Endothelial cell (in vitro differentiated cells): ENCODE measurements around the gene VWA8. TPM values are rescaled to one million over a fixed set of nuclear protein-coding genes. Genes with fewer than 3 reads are reported as not detected.

Experiments
- DNase-seq: peaks from one replicate; pipeline ENCODE4 v3.0.0; 2021; ENCODE audit warnings: low spot score
- H3K27ac Mint-ChIP-seq: one replicate; pipeline ENCODE4 v1.8.0; 2021; ENCODE audit warnings: mixed read lengths, inconsistent platforms; ENCODE audit not compliant: unreplicated experiment
- H3K27me3 Mint-ChIP-seq: one replicate; pipeline ENCODE4 v1.8.0; 2021; ENCODE audit warnings: mild to moderate bottlenecking, moderate library complexity, mixed read lengths, inconsistent platforms; ENCODE audit not compliant: unreplicated experiment
- H3K36me3 Mint-ChIP-seq: one replicate; pipeline ENCODE4 v1.8.0; 2021; ENCODE audit warnings: mild to moderate bottlenecking, low read depth, mixed read lengths, inconsistent platforms; ENCODE audit not compliant: unreplicated experiment
- H3K4me1 Mint-ChIP-seq: one replicate; pipeline ENCODE4 v1.8.0; 2021; ENCODE audit warnings: mild to moderate bottlenecking, mixed read lengths, inconsistent platforms; ENCODE audit not compliant: unreplicated experiment
- H3K4me3 Mint-ChIP-seq: one replicate; pipeline ENCODE4 v1.8.0; 2021; ENCODE audit warnings: mild to moderate bottlenecking, mixed read lengths, inconsistent platforms; ENCODE audit not compliant: unreplicated experiment
- H3K9me3 Mint-ChIP-seq: one replicate; pipeline ENCODE4 v1.8.0; 2021; ENCODE audit warnings: mixed read lengths, inconsistent platforms; ENCODE audit not compliant: unreplicated experiment
- total RNA-seq: library from RNA; stranded (reverse); fragmentation: NEBNext Ultra II Directional; extraction: Animal tissue kit (Norgen Biotek cat#: 25700); gene quantifications from one replicate; pipeline ENCODE4 v1.2.1, GENCODE V29; 2021; ENCODE audit not compliant: unreplicated experiment
- TF ChIP-seq, protein P1 (sequence below): fragments of 200-600 bp; sonication (generic); IDR thresholded peaks from one replicate; pipeline ENCODE4 v1.5.0; 2021; ENCODE audit warnings: antibody characterized with exemption; ENCODE audit not compliant: unreplicated experiment

VWA8 gene
- total RNA-seq, 1 donor from 2014 or later = 8.2 TPM

DNA sequence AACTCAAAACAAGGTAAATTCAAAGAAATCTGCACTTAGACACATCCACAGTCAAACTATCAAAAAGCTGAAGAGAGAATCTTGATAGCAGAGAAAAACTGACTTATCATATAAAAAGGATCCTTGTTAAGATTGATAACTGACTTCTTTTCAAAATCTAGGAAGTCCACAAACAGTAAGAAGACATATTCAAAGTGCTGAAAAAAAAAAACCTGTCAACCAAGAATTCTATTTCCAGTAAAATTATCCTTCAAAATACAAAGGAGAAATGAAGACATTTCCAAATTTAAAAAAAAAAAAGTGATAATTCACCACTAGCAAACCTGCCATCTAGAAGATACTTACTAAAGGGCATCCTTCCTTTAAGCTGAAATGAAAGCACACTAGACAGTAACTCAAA is 15.0 kb downstream of the VWA8 start:
- Mint-ChIP-seq H3K27me3 (no peaks in the 10 kb centered on the region), H3K4me1 (no peaks in the 10 kb centered on the region), H3K27ac (no peak overlapping the region), H3K36me3 (no peaks in the 10 kb centered on the region), H3K9me3 (no peaks in the 10 kb centered on the region), H3K4me3 (no peak overlapping the region)
- TF ChIP-seq, protein P1, sequence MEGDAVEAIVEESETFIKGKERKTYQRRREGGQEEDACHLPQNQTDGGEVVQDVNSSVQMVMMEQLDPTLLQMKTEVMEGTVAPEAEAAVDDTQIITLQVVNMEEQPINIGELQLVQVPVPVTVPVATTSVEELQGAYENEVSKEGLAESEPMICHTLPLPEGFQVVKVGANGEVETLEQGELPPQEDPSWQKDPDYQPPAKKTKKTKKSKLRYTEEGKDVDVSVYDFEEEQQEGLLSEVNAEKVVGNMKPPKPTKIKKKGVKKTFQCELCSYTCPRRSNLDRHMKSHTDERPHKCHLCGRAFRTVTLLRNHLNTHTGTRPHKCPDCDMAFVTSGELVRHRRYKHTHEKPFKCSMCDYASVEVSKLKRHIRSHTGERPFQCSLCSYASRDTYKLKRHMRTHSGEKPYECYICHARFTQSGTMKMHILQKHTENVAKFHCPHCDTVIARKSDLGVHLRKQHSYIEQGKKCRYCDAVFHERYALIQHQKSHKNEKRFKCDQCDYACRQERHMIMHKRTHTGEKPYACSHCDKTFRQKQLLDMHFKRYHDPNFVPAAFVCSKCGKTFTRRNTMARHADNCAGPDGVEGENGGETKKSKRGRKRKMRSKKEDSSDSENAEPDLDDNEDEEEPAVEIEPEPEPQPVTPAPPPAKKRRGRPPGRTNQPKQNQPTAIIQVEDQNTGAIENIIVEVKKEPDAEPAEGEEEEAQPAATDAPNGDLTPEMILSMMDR = no peak
- DNase-seq = no peak

DNA sequence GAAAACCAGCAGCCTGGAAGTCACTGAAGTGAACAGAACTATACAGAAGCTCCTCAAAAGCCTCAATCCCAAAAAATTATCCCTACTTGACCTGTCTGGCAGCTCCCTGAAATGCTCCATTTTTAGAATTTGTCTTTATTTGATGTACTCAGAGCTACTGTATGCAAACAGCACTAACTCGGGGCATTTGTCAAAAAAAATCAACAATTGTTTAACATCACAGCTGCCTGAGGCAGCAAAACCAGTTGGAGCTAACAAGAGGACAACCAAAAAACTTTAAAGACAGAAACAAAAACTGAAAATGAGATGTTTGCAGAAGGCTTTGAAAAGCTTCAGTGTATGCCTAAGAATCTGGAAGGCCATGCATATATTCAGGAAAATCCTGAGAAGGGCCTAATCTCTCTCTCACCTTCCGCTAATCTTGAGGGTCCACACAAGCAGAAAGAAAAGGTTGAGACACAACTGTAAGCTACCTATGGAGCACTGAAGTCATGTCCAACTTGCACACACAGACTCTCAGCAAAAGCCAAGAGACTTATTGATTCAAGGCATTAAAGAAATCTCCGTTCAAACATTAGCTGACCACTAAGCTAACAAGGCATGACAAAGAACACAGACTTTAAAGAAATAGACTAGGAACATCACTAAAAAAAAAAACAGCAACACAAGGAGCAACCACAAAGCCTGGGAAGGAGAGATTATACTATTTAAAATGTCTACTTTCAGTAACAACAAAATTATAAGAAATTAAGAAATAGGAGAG is 16.1 kb downstream of the VWA8 start:
- Mint-ChIP-seq H3K27ac (no peak overlapping the region), H3K9me3 (no peaks in the 10 kb centered on the region), H3K4me3 (no peak overlapping the region)

DNA sequence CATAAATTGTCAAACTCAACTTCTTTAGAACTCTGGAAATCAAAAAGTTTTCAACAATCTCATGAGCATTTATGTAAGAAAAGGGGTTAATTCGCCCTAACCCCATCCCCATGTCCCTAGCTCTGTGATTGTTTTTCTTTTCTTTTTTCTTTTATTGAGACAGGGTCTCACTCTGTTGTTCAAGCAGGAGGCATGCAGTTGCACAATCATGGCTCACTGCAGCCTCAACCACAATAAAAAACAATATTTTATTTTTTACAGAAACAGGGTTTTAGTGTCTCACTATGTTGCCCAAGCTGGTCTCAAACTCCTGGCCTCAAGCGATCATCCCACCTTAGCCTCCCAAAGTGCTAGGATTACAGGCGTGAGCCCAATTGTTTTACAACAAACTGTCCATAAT is 16.7 kb downstream of the VWA8 start:
- Mint-ChIP-seq H3K27ac (no peak overlapping the region), H3K4me1 (no peaks in the 10 kb centered on the region), H3K4me3 (no peak overlapping the region), H3K27me3 (no peaks in the 10 kb centered on the region), H3K9me3 (no peaks in the 10 kb centered on the region), H3K36me3 (no peaks in the 10 kb centered on the region)
- TF ChIP-seq, protein P1 = no peak
- no peak for DNase-seq

More for the DNA sequence above, 16.1 kb downstream of the VWA8 start:
- TF ChIP-seq, protein P1 = no peak
- DNase-seq = no peak
- no peaks in the 10 kb centered on the region for H3K4me1 Mint-ChIP-seq
- no peaks in the 10 kb centered on the region for H3K27me3 Mint-ChIP-seq
- no peaks in the 10 kb centered on the region for H3K36me3 Mint-ChIP-seq

DNA sequence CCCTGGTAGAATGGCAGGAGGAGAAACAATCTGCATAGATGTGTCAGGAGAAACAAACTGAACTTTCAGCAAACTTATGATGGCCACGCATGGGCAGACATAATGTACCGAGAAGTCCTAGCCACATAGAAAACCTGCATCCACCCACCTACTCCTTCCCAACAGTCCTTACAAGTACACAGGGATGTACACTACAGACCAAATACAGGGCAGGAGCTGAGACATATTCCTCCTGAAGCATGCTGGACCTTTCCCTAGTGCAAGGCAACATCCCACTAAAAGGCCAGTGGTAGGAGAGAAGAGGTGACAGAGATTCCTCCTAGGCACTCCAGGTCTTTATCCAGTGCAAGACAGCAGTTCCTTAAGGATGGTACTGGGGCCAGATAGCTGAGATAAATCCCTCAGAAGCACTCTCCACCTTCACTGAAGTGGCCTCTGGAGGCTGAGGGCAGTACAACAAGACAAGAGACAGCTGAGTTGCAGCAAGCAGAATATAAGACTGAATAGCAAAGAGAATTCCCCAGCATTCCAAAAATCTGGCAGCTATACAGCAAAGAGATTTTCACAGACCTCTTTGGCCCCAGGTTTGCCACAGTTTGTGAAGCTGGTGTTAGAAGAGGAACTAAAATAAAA is 18.3 kb downstream of the VWA8 start:
- H3K9me3 Mint-ChIP-seq = no peaks in the 10 kb centered on the region
- no peaks in the 10 kb centered on the region for H3K4me1 Mint-ChIP-seq
- H3K27ac Mint-ChIP-seq = no peak overlapping the region
- H3K36me3 Mint-ChIP-seq = no peaks in the 10 kb centered on the region
- TF ChIP-seq, protein P1 = no peak
- H3K27me3 Mint-ChIP-seq = no peaks in the 10 kb centered on the region
- DNase-seq = peak; percentile 28
- no peak overlapping the region for H3K4me3 Mint-ChIP-seq

DNA sequence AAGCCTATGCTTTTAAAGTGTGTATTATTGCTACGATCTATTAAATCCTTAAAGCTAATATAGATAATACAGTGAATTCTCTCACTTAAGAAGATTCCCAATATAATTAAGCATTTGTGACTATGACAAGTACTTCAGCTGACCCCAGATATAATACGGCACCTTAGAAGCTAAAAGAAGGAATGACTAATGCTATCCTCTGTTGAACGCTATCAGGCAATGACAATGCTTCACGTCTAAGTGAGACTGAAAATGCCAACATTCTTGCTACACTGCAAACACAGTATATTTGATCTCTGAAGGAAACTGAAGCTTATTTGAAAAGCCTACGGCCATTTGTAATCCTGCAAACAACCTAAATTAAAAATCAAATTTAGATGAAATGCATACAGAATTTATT is 19.7 kb downstream of the VWA8 start:
- Mint-ChIP-seq H3K4me3 (no peak overlapping the region), H3K4me1 (no peaks in the 10 kb centered on the region), H3K36me3 (no peaks in the 10 kb centered on the region), H3K27ac (no peak overlapping the region), H3K9me3 (no peaks in the 10 kb centered on the region), H3K27me3 (no peaks in the 10 kb centered on the region)
- TF ChIP-seq, protein P1 = no peak
- DNase-seq = no peak
